NB4 (cell line): ENCODE measurements around the gene GSG1L2.

Experiments
- CTCF ChIP-seq: IDR thresholded peaks from one replicate; pipeline ENCODE4 v1.5.1; 2012; ENCODE audit warnings: low read depth, low read length
- MAX ChIP-seq: IDR thresholded peaks from 2 replicates; pipeline ENCODE4 v1.6.1; 2011; ENCODE audit warnings: low read depth, low read length

GRCh38 chr17:9805769-9806168, 16.1 kb downstream of the GSG1L2 start:
- TF ChIP-seq CTCF, result no peak
- TF ChIP-seq MAX, result no peak
